HepG2 (cell line): ENCODE data around the gene HNRNPUL2. TPM values are rescaled to one million over a fixed set of nuclear protein-coding genes. Genes with fewer than 3 reads are reported as not detected.

Experiments
- ATF7-NPFF ChIP-seq: sonication (generic); formaldehyde crosslinking; IDR thresholded peaks from 2 replicates; pipeline ENCODE4 v1.8.1; 2023; ENCODE audit warnings: mild to moderate bottlenecking, low read depth, missing genetic modification reagents, moderate library complexity
- DNMT3B ChIP-seq: conservative IDR thresholded peaks from 2 replicates; pipeline ENCODE4 v1.6.1; 2016; ENCODE audit warnings: missing biosample characterization, control low read depth
- GZF1 ChIP-seq: sonication (generic); formaldehyde crosslinking; IDR thresholded peaks from 2 replicates; pipeline ENCODE4 v1.5.1; 2020; ENCODE audit warnings: mild to moderate bottlenecking, missing genetic modification reagents
- HNF4A ChIP-seq: sonication (generic); formaldehyde crosslinking; IDR thresholded peaks from 2 replicates; pipeline ENCODE4 v1.4.0; 2020; ENCODE audit warnings: missing genetic modification reagents
- IRF9 ChIP-seq: sonication (generic); formaldehyde crosslinking; IDR thresholded peaks from 2 replicates; pipeline ENCODE4 v1.8.0; 2022; ENCODE audit warnings: missing genetic modification reagents, mild to moderate bottlenecking, borderline replicate concordance
- ISX ChIP-seq: sonication (generic); formaldehyde crosslinking; conservative IDR thresholded peaks from 2 replicates; pipeline ENCODE4 v1.5.0; 2020; ENCODE audit warnings: missing genetic modification reagents
- MYC ChIP-seq: sonication (generic); formaldehyde crosslinking; IDR thresholded peaks from 2 replicates; pipeline ENCODE4 v1.9.0; 2021; ENCODE audit warnings: missing genetic modification reagents, borderline replicate concordance
- NFATC3 ChIP-seq: sonication (generic); formaldehyde crosslinking; IDR thresholded peaks from 2 replicates; pipeline ENCODE4 v1.5.1; 2020; ENCODE audit warnings: mild to moderate bottlenecking, missing genetic modification reagents
- NR2F1 ChIP-seq, 2 experiments: fragments of 450-650 bp in 1 of 2; formaldehyde crosslinking in 1 of 2; IDR thresholded peaks; 2 replicates each; pipeline versions ENCODE4 v1.5.0 to v1.6.1; 2016 to 2020; ENCODE audit warnings: mild to moderate bottlenecking in 1 of 2, missing compliant biosample characterization in 1 of 2, missing genetic modification reagents in 1 of 2, moderate library complexity in 1 of 2
- PRDM10 ChIP-seq: sonication (generic); formaldehyde crosslinking; IDR thresholded peaks from 2 replicates; pipeline ENCODE4 v1.4.0; 2020; ENCODE audit warnings: low read depth, missing genetic modification reagents
- ZNF225 ChIP-seq: sonication (generic); formaldehyde crosslinking; IDR thresholded peaks from 2 replicates; pipeline ENCODE4 v1.4.0; 2020; ENCODE audit warnings: mild to moderate bottlenecking, missing genetic modification reagents
- ZNF281 ChIP-seq: sonication (generic); formaldehyde crosslinking; IDR thresholded peaks from 2 replicates; pipeline ENCODE4 v1.4.0; 2020; ENCODE audit warnings: missing genetic modification reagents, borderline replicate concordance
- ZNF549 ChIP-seq: sonication (generic); formaldehyde crosslinking; IDR thresholded peaks from 2 replicates; pipeline ENCODE4 v1.5.0; 2020; ENCODE audit warnings: missing genetic modification reagents
- polyA plus RNA-seq, 8 experiments: library from polyadenylated mRNA; depleted of rRNA in 3 of 8; stranded (reverse) in 7 of 8; unstranded in 1 of 8; fragments of >200 nt; fragmentation: Illumina TruSeq in 4 of 8; extraction: Trizol in 4 of 8; gene quantifications; 2 replicates each; pipeline versions ENCODE4 v1.2.1 to v1.2.3, GENCODE V29; 2011 to 2016; ENCODE audit warnings: low read depth in 4 of 8, missing spikeins in 1 of 8, mixed read lengths in 1 of 8; ENCODE audit not compliant: insufficient read depth in 1 of 8
- total RNA-seq, 5 experiments: library from RNA; depleted of rRNA; stranded (reverse); fragments of >200 nt; fragmentation: Illumina TruSeq; extraction: Trizol; gene quantifications; 2 replicates each; pipeline ENCODE4 v1.2.3, GENCODE V29; 2016; ENCODE audit warnings: low read depth in 1 of 5
- TF ChIP-seq, protein P1 (sequence below): sonication (generic); formaldehyde crosslinking; IDR thresholded peaks from 2 replicates; pipeline ENCODE4 v1.4.0; 2020; ENCODE audit warnings: mild to moderate bottlenecking, missing genetic modification reagents
- TF ChIP-seq, protein P2 (sequence below): sonication (generic); IDR thresholded peaks from 2 replicates; pipeline ENCODE4 v1.6.1; 2016; ENCODE audit warnings: low read depth, borderline replicate concordance
- TF ChIP-seq, protein P3 (sequence below): sonication (generic); formaldehyde crosslinking; IDR thresholded peaks from 2 replicates; pipeline ENCODE4 v1.4.0; 2020; ENCODE audit warnings: missing genetic modification reagents

The HNRNPUL2 gene
- total and polyA plus RNA-seq, 2 of the 13 experiments (the other 11 are each of a cell fraction or from before 2014, with no cell fraction given) = 8.4 to 9.6 TPM

- no peak for TF ChIP-seq PRDM10
- TF ChIP-seq, protein P1, sequence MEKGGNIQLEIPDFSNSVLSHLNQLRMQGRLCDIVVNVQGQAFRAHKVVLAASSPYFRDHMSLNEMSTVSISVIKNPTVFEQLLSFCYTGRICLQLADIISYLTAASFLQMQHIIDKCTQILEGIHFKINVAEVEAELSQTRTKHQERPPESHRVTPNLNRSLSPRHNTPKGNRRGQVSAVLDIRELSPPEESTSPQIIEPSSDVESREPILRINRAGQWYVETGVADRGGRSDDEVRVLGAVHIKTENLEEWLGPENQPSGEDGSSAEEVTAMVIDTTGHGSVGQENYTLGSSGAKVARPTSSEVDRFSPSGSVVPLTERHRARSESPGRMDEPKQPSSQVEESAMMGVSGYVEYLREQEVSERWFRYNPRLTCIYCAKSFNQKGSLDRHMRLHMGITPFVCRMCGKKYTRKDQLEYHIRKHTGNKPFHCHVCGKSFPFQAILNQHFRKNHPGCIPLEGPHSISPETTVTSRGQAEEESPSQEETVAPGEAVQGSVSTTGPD (CRISPR knock-in tag) = no peak
- no peak for TF ChIP-seq NR2F1 (CRISPR knock-in tag; IDR thresholded peaks at IDR 0.05)
- no peak for TF ChIP-seq ZNF281 (CRISPR knock-in tag)
- TF ChIP-seq, protein P2, sequence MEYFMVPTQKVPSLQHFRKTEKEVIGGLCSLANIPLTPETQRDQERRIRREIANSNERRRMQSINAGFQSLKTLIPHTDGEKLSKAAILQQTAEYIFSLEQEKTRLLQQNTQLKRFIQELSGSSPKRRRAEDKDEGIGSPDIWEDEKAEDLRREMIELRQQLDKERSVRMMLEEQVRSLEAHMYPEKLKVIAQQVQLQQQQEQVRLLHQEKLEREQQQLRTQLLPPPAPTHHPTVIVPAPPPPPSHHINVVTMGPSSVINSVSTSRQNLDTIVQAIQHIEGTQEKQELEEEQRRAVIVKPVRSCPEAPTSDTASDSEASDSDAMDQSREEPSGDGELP = no peak
- no peak for TF ChIP-seq DNMT3B (CRISPR knock-in tag)
- 0 out of 2 replicates have a peak, but pooled peaks have one; percentile 51 for TF ChIP-seq IRF9 (CRISPR knock-in tag)
- TF ChIP-seq, protein P3, sequence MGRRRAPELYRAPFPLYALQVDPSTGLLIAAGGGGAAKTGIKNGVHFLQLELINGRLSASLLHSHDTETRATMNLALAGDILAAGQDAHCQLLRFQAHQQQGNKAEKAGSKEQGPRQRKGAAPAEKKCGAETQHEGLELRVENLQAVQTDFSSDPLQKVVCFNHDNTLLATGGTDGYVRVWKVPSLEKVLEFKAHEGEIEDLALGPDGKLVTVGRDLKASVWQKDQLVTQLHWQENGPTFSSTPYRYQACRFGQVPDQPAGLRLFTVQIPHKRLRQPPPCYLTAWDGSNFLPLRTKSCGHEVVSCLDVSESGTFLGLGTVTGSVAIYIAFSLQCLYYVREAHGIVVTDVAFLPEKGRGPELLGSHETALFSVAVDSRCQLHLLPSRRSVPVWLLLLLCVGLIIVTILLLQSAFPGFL = no peak
- no peak for TF ChIP-seq HNF4A (CRISPR knock-in tag)
- TF ChIP-seq ZNF549 (CRISPR knock-in tag) = no peak
- TF ChIP-seq MYC = no peak
- TF ChIP-seq GZF1 (CRISPR knock-in tag) = no peak
- TF ChIP-seq NFATC3 (CRISPR knock-in tag) = 0 out of 2 replicates have a peak, but pooled peaks have one; percentile 43
- no peak for TF ChIP-seq ISX (CRISPR knock-in tag)
- no peak for TF ChIP-seq ZNF225 (CRISPR knock-in tag)
- TF ChIP-seq ATF7-NPFF (CRISPR knock-in tag) = peak; percentile 74
Measured at GRCh38 chr11:62705880-62706849, 21.1 kb downstream of the HNRNPUL2 start (continued).
